ENCODE measurements around the gene PDLIM5.

Gene PDLIM5

GRCh38 chr4:94413085-94413840 lies 38.5 kb upstream of the PDLIM5 start:
- ChIA-PET POLR2A (ENCODE audit: low non-redundant PET) (no interaction called here), CTCF (interaction anchor here (0.6 kb wide), 1 partner anchor 39 kb away, joined by 3 read pairs; no protein-coding TSS in a partner anchor)
- H3K27ac ChIP-seq: no peak overlapping the region
- DNase-seq (ENCODE audit: low spot score): no peak
- no peak for TF ChIP-seq CTCF (conservative IDR thresholded peaks at IDR 0.05; ENCODE audit: low read depth)

GRCh38 chr4:94414907-94415306 lies 36.8 kb upstream of the PDLIM5 start:
- ChIA-PET POLR2A (ENCODE audit: low non-redundant PET) (no interaction called here), CTCF (interaction anchor here (0.8 kb wide), 1 partner anchor 52 kb away, joined by 3 read pairs; no protein-coding TSS in a partner anchor)
- no peak overlapping the region for H3K27ac ChIP-seq
- TF ChIP-seq CTCF (conservative IDR thresholded peaks at IDR 0.05; ENCODE audit: low read depth): no peak
- no peak for DNase-seq (ENCODE audit: low spot score)

- TF ChIP-seq CTCF (conservative IDR thresholded peaks at IDR 0.05; ENCODE audit: low read depth): no peak
- DNase-seq (ENCODE audit: low spot score): no peak
- POLR2A ChIA-PET (ENCODE audit: low non-redundant PET): no interaction called here
- H3K27ac ChIP-seq: no peak overlapping the region
- CTCF ChIA-PET: no interaction called here
Measured at GRCh38 chr4:94415448-94415847, 36.3 kb upstream of the PDLIM5 start.

GRCh38 chr4:94416335-94416734 lies 35.4 kb upstream of the PDLIM5 start:
- H3K27ac ChIP-seq: no peak overlapping the region
- POLR2A ChIA-PET (ENCODE audit: low non-redundant PET): no interaction called here
- DNase-seq (ENCODE audit: low spot score): no peak
- no peak for TF ChIP-seq CTCF (conservative IDR thresholded peaks at IDR 0.05; ENCODE audit: low read depth)
- CTCF ChIA-PET: no interaction called here

GRCh38 chr4:94416981-94417380 lies 34.8 kb upstream of the PDLIM5 start:
- no peak for TF ChIP-seq CTCF (conservative IDR thresholded peaks at IDR 0.05; ENCODE audit: low read depth)
- H3K27ac ChIP-seq: no peak overlapping the region
- ChIA-PET POLR2A (ENCODE audit: low non-redundant PET) (no interaction called here), CTCF (no interaction called here)
- no peak for DNase-seq (ENCODE audit: low spot score)

GRCh38 chr4:94419549-94419948 lies 32.2 kb upstream of the PDLIM5 start:
- CTCF ChIA-PET: no interaction called here
- no peak for DNase-seq (ENCODE audit: low spot score)
- H3K27ac ChIP-seq: no peak overlapping the region
- POLR2A ChIA-PET (ENCODE audit: low non-redundant PET): no interaction called here
- no peak for TF ChIP-seq CTCF (conservative IDR thresholded peaks at IDR 0.05; ENCODE audit: low read depth)
